Measurements from ENCODE around the gene RECK.

Gene RECK

GRCh38 chr9:36163786-36164170, 127.1 kb downstream of the RECK start:
- Histone ChIP-seq H3K4me3 (ENCODE audit: low read length) (no peak overlapping the region), H3K27me3 (replicated peaks; ENCODE audit: insufficient read depth, low read length) (no peaks in the 10 kb centered on the region), H3K27ac (ENCODE audit: low read length) (no peak overlapping the region), H3K36me3 (replicated peaks; ENCODE audit: insufficient read depth, low read length) (no peaks in the 10 kb centered on the region), H3K4me2 (ENCODE audit: low read depth, low read length) (no peak overlapping the region), H3K9me2 (replicated peaks; ENCODE audit: insufficient read depth, low read length) (no peaks in the 10 kb centered on the region), H3F3A (ENCODE audit: insufficient read depth, low read length) (0 out of 2 replicates have a peak, but pooled peaks cover 3% of the 10 kb centered on the region), H3K9ac (ENCODE audit: low read length) (no peak overlapping the region), H3K4me1 (ENCODE audit: low read length) (no peaks in the 10 kb centered on the region), H2AFZ (ENCODE audit: low read length) (no peak overlapping the region), H3K79me2 (ENCODE audit: low read length) (no peaks in the 10 kb centered on the region), H4K20me1 (ENCODE audit: insufficient read depth, low read length) (no peaks in the 10 kb centered on the region), H3K9me3 (replicated peaks; ENCODE audit: insufficient read depth, low read length) (no peaks in the 10 kb centered on the region)
- TF ChIP-seq, protein P1, sequence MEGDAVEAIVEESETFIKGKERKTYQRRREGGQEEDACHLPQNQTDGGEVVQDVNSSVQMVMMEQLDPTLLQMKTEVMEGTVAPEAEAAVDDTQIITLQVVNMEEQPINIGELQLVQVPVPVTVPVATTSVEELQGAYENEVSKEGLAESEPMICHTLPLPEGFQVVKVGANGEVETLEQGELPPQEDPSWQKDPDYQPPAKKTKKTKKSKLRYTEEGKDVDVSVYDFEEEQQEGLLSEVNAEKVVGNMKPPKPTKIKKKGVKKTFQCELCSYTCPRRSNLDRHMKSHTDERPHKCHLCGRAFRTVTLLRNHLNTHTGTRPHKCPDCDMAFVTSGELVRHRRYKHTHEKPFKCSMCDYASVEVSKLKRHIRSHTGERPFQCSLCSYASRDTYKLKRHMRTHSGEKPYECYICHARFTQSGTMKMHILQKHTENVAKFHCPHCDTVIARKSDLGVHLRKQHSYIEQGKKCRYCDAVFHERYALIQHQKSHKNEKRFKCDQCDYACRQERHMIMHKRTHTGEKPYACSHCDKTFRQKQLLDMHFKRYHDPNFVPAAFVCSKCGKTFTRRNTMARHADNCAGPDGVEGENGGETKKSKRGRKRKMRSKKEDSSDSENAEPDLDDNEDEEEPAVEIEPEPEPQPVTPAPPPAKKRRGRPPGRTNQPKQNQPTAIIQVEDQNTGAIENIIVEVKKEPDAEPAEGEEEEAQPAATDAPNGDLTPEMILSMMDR (IDR thresholded peaks at IDR 0.05; ENCODE audit: low read length): no peak
- TF ChIP-seq EZH2phosphoT487 (IDR thresholded peaks at IDR 0.05; ENCODE audit: low read length): no peak
- TF ChIP-seq EZH2 (optimal IDR thresholded peaks at IDR 0.05; ENCODE audit: low read depth, low read length): no peak
- no peak for DNase-seq

GRCh38 chr9:36164372-36164771, 127.7 kb downstream of the RECK start:
- H3K9me3 ChIP-seq (replicated peaks; ENCODE audit: insufficient read depth, low read length): no peaks in the 10 kb centered on the region
- H3F3A ChIP-seq (ENCODE audit: insufficient read depth, low read length): 0 out of 2 replicates have a peak, but pooled peaks cover 3% of the 10 kb centered on the region
- no peak overlapping the region for H3K4me2 ChIP-seq (ENCODE audit: low read depth, low read length)
- no peak overlapping the region for H2AFZ ChIP-seq (ENCODE audit: low read length)
- TF ChIP-seq EZH2 (optimal IDR thresholded peaks at IDR 0.05; ENCODE audit: low read depth, low read length): no peak
- TF ChIP-seq, protein P1 (IDR thresholded peaks at IDR 0.05; ENCODE audit: low read length): no peak
- no peak for TF ChIP-seq EZH2phosphoT487 (IDR thresholded peaks at IDR 0.05; ENCODE audit: low read length)
- H3K9ac ChIP-seq (ENCODE audit: low read length): no peak overlapping the region
- H4K20me1 ChIP-seq (ENCODE audit: insufficient read depth, low read length): no peaks in the 10 kb centered on the region
- no peaks in the 10 kb centered on the region for H3K27me3 ChIP-seq (replicated peaks; ENCODE audit: insufficient read depth, low read length)
- H3K9me2 ChIP-seq (replicated peaks; ENCODE audit: insufficient read depth, low read length): no peaks in the 10 kb centered on the region
- DNase-seq: no peak
- no peak overlapping the region for H3K27ac ChIP-seq (ENCODE audit: low read length)
- no peaks in the 10 kb centered on the region for H3K79me2 ChIP-seq (ENCODE audit: low read length)
- no peaks in the 10 kb centered on the region for H3K36me3 ChIP-seq (replicated peaks; ENCODE audit: insufficient read depth, low read length)
- no peaks in the 10 kb centered on the region for H3K4me1 ChIP-seq (ENCODE audit: low read length)
- no peak overlapping the region for H3K4me3 ChIP-seq (ENCODE audit: low read length)

DNA sequence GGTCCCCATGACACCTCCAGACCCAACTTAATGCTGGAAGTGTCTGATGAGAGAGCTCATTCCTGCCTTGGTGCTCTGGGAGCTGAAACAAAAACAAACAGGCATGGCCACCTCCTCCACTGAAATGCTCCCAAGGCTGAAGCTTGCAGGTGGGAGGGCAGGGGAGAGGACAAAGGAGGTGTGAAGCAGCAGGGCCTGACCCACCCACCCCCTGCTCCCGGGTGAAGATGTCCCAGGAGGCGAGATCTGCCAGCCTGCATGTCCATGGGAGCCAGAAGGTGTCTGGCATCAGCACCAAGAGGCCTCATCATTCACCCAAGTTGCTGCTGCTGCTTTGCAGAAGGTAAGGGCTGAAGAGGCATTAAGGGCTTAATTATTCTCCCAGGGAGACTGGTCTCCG, 128.3 kb downstream of the RECK start:
- Histone ChIP-seq H3K27me3 (replicated peaks; ENCODE audit: insufficient read depth, low read length) (no peaks in the 10 kb centered on the region), H4K20me1 (ENCODE audit: insufficient read depth, low read length) (no peaks in the 10 kb centered on the region), H3F3A (ENCODE audit: insufficient read depth, low read length) (0 out of 2 replicates have a peak, but pooled peaks cover 3% of the 10 kb centered on the region), H3K9ac (ENCODE audit: low read length) (no peak overlapping the region), H3K79me2 (ENCODE audit: low read length) (no peaks in the 10 kb centered on the region), H3K4me2 (ENCODE audit: low read depth, low read length) (no peak overlapping the region), H3K36me3 (replicated peaks; ENCODE audit: insufficient read depth, low read length) (no peaks in the 10 kb centered on the region), H3K27ac (ENCODE audit: low read length) (no peak overlapping the region), H3K4me3 (ENCODE audit: low read length) (no peak overlapping the region), H3K4me1 (ENCODE audit: low read length) (no peaks in the 10 kb centered on the region), H3K9me3 (replicated peaks; ENCODE audit: insufficient read depth, low read length) (no peaks in the 10 kb centered on the region), H3K9me2 (replicated peaks; ENCODE audit: insufficient read depth, low read length) (no peaks in the 10 kb centered on the region), H2AFZ (ENCODE audit: low read length) (no peak overlapping the region)
- no peak for DNase-seq
- TF ChIP-seq EZH2 (optimal IDR thresholded peaks at IDR 0.05; ENCODE audit: low read depth, low read length) (no peak), EZH2phosphoT487 (IDR thresholded peaks at IDR 0.05; ENCODE audit: low read length) (no peak)
- TF ChIP-seq, protein P1 (IDR thresholded peaks at IDR 0.05; ENCODE audit: low read length): no peak

Data from MM.1S (cell line).